PC-3 (cell line): ENCODE results near the gene RNF26. TPM values are rescaled to one million over a fixed set of nuclear protein-coding genes. Genes with fewer than 3 reads are reported as not detected.

Experiments
- ATAC-seq: fragments of 200-7000 bp; cut with Tn5 transposase; 2 replicates; pipeline ENCODE4 v1.9.1; 2020; ENCODE audit warnings: mild to moderate bottlenecking, moderate library complexity
- BruUV-seq: library from RNA; stranded (reverse); fragments of 400-500 nt; replicated peaks from 2 replicates; lab custom pipeline; 2021; lab: Mats Ljungman, UMichigan
- CTCF ChIA-PET: fragments of 300-600 bp; sonication (Branson Sonifier 250); formaldehyde crosslinking; loops from one replicate; lab custom pipeline; 2022; ENCODE audit warnings: antibody characterized with exemption; lab: Charles Lee
- POLR2A ChIA-PET: fragments of 300-600 bp; sonication (Branson Sonifier 250); formaldehyde crosslinking; loops from one replicate; lab custom pipeline; 2022; ENCODE audit warnings: antibody characterized with exemption; ENCODE audit not compliant: unreplicated experiment; lab: Charles Lee
- DNase-seq: peaks from one replicate; pipeline ENCODE4 v3.0.0-alpha.2; 2015
- H2AFZ ChIP-seq: fragments of 300-600 bp; sonication (generic); 2 replicates; pipeline ENCODE4 v1.6.0; 2016; ENCODE audit warnings: antibody characterized with exemption, low read length
- H3F3A ChIP-seq: fragments of 300-600 bp; sonication (generic); one replicate; pipeline ENCODE4 v1.6.0; 2017; ENCODE audit warnings: antibody characterized with exemption, low read length, control low read depth, mild to moderate bottlenecking; ENCODE audit not compliant: unreplicated experiment
- H3K27ac ChIP-seq: fragments of 300-600 bp; sonication (generic); 2 replicates; pipeline ENCODE4 v1.5.1; 2016; ENCODE audit warnings: mild to moderate bottlenecking, low read length
- H3K27me3 ChIP-seq: fragments of 300-600 bp; sonication (generic); 2 replicates; pipeline ENCODE4 v1.6.1; 2016; ENCODE audit warnings: low read length, mixed read lengths
- H3K36me3 ChIP-seq: fragments of 300-600 bp; sonication (generic); 2 replicates; pipeline ENCODE4 v1.6.1; 2016; ENCODE audit warnings: low read depth, mixed run types, low read length, mixed read lengths
- H3K4me1 ChIP-seq: fragments of 300-600 bp; sonication (generic); 2 replicates; pipeline ENCODE4 v1.5.1; 2016; ENCODE audit warnings: low read length; ENCODE audit not compliant: insufficient read depth
- H3K4me2 ChIP-seq: fragments of 300-600 bp; sonication (generic); 2 replicates; pipeline ENCODE4 v1.6.0; 2016; ENCODE audit warnings: low read length
- H3K4me3 ChIP-seq: fragments of 300-600 bp; sonication (generic); 2 replicates; pipeline ENCODE4 v1.5.1; 2016; ENCODE audit warnings: mild to moderate bottlenecking, low read length, mixed read lengths
- H3K79me2 ChIP-seq: fragments of 300-600 bp; sonication (generic); 2 replicates; pipeline ENCODE4 v1.6.1; 2017; ENCODE audit warnings: low read length, mixed read lengths
- H3K9ac ChIP-seq: fragments of 300-600 bp; sonication (generic); 2 replicates; pipeline ENCODE4 v1.6.0; 2016; ENCODE audit warnings: mild to moderate bottlenecking, low read length
- H3K9me2 ChIP-seq: fragments of 300-600 bp; sonication (generic); replicated peaks from 2 replicates; pipeline ENCODE4 v1.6.1; 2016; ENCODE audit warnings: mixed run types, low read length, mixed read lengths
- H3K9me3 ChIP-seq: fragments of 300-600 bp; sonication (generic); 2 replicates; pipeline ENCODE4 v1.6.1; 2016; ENCODE audit warnings: low read length, mixed read lengths
- H4K20me1 ChIP-seq: fragments of 300-600 bp; sonication (generic); 2 replicates; pipeline ENCODE4 v1.6.1; 2016; ENCODE audit warnings: low read length, mixed read lengths
- CTCF ChIP-seq: fragments of 300-600 bp; sonication (generic); conservative IDR thresholded peaks from 2 replicates; pipeline ENCODE4 v1.5.1; 2017; ENCODE audit warnings: antibody characterized with exemption, low read depth, mild to moderate bottlenecking, low read length
- EZH2 ChIP-seq: fragments of 300-600 bp; sonication (generic); IDR thresholded peaks from one replicate; pipeline ENCODE4 v1.6.1; 2017; ENCODE audit warnings: antibody characterized with exemption, mild to moderate bottlenecking, low read length; ENCODE audit not compliant: unreplicated experiment
- EZH2phosphoT487 ChIP-seq: fragments of 300-600 bp; sonication (generic); IDR thresholded peaks from 2 replicates; pipeline ENCODE4 v1.6.1; 2018; ENCODE audit warnings: mild to moderate bottlenecking, antibody characterized with exemption, low read length, borderline replicate concordance
- intact Hi-C: fragments of 100-400 bp; cut with micrococcal nuclease; formaldehyde crosslinking; loops from 2 replicates; pipeline ENCODE4 v1.9.0; 2023
- total RNA-seq: library from RNA; depleted of rRNA; stranded (reverse); fragments of >200 nt; gene quantifications from 2 replicates; pipeline ENCODE4 v1.2.3, GENCODE V29; 2014

RNF26 gene
- total RNA-seq, 1 experiment from 2014 or later: 22.9 TPM

GRCh38 chr11:119371067-119371601, 36.8 kb downstream of the RNF26 start:
- no peak for ATAC-seq
- Histone ChIP-seq H3K4me2 (no peak overlapping the region), H4K20me1 (no peaks in the 10 kb centered on the region), H3K9me2 (no peaks in the 10 kb centered on the region), H3K9ac (no peak overlapping the region), H3K79me2 (no peaks in the 10 kb centered on the region), H3K9me3 (no peaks in the 10 kb centered on the region), H3K27ac (no peak overlapping the region), H3K36me3 (no peaks in the 10 kb centered on the region), H3K27me3 (no peaks in the 10 kb centered on the region), H2AFZ (no peak overlapping the region), H3K4me1 (peaks cover 16% of the 10 kb centered on the region), H3K4me3 (no peak overlapping the region), H3F3A (no peaks in the 10 kb centered on the region)
- POLR2A ChIA-PET: no interaction called here
- BruUV-seq: no TSS peak
- CTCF ChIA-PET: interaction anchor here (0.6 to 1.0 kb wide), 5 partner anchors 15 to 747 kb away, joined by 3 to 8 read pairs (median 5); no protein-coding TSS in a partner anchor
- intact Hi-C loops: no loop called here
- no peak for DNase-seq
- TF ChIP-seq EZH2phosphoT487: no peak
- no peak for TF ChIP-seq EZH2
- TF ChIP-seq CTCF: no peak

- no peak overlapping the region for H3K9ac ChIP-seq
- DNase-seq (peak; percentile 53), ATAC-seq (peak; percentile 41)
- peaks cover 16% of the 10 kb centered on the region for H3K4me1 ChIP-seq
- ChIA-PET CTCF (interaction anchor here (0.6 to 1.0 kb wide), 5 partner anchors 15 to 747 kb away, joined by 3 to 8 read pairs (median 5); no protein-coding TSS in a partner anchor), POLR2A (no interaction called here)
- H3F3A ChIP-seq: no peaks in the 10 kb centered on the region
- no peaks in the 10 kb centered on the region for H3K36me3 ChIP-seq
- no peaks in the 10 kb centered on the region for H3K9me3 ChIP-seq
- TF ChIP-seq CTCF (peak; percentile 54), EZH2 (no peak)
- H3K4me3 ChIP-seq: no peak overlapping the region
- no peak overlapping the region for H3K27ac ChIP-seq
- no peak overlapping the region for H3K4me2 ChIP-seq
- no peak overlapping the region for H2AFZ ChIP-seq
- no peaks in the 10 kb centered on the region for H3K27me3 ChIP-seq
- H3K79me2 ChIP-seq: no peaks in the 10 kb centered on the region
- H4K20me1 ChIP-seq: no peaks in the 10 kb centered on the region
- no TSS peak for BruUV-seq
- intact Hi-C loops: no loop called here
- H3K9me2 ChIP-seq: no peaks in the 10 kb centered on the region
Measured at GRCh38 chr11:119371778-119372182, 37.5 kb downstream of the RNF26 start.

- Histone ChIP-seq H3K9me2 (no peaks in the 10 kb centered on the region), H3K4me2 (no peak overlapping the region), H3K79me2 (no peaks in the 10 kb centered on the region), H3F3A (no peaks in the 10 kb centered on the region), H3K9me3 (no peaks in the 10 kb centered on the region), H3K27ac (no peak overlapping the region), H3K36me3 (no peaks in the 10 kb centered on the region), H3K9ac (no peak overlapping the region), H3K4me3 (no peak overlapping the region), H2AFZ (no peak overlapping the region), H3K27me3 (no peaks in the 10 kb centered on the region), H4K20me1 (no peaks in the 10 kb centered on the region), H3K4me1 (peaks cover 20% of the 10 kb centered on the region)
- ChIA-PET CTCF (interaction anchor here (0.7 to 1.0 kb wide), 2 partner anchors 16 kb away, joined by 3 read pairs; no protein-coding TSS in a partner anchor), POLR2A (no interaction called here)
- BruUV-seq: no TSS peak
- DNase-seq (no peak), ATAC-seq (no peak)
- no peak for TF ChIP-seq EZH2phosphoT487
- TF ChIP-seq EZH2: no peak
- no peak for TF ChIP-seq CTCF
- intact Hi-C loops: no loop called here
Measured at GRCh38 chr11:119372260-119373058, 38.1 kb downstream of the RNF26 start.
